B cell (primary cell): ENCODE measurements around the gene LPIN2. TPM values are rescaled to one million over a fixed set of nuclear protein-coding genes. Genes with fewer than 3 reads are reported as not detected.

Experiments
- ATAC-seq: fragments of 200-7000 bp; cut with Tn5 transposase; one replicate; pipeline ENCODE4 v1.10.0; 2021; ENCODE audit warnings: low read depth, mild to moderate bottlenecking, moderate number of reproducible peaks, moderate library complexity
- CTCF ChIA-PET: fragments of 350-600 bp; sonication (Branson Sonifier 250); formaldehyde crosslinking; loops from one replicate; lab custom pipeline; 2021; ENCODE audit warnings: antibody characterized with exemption, inconsistent platforms; lab: Charles Lee
- POLR2A ChIA-PET: fragments of 350-600 bp; sonication (Branson Sonifier 250); formaldehyde crosslinking; loops from one replicate; lab custom pipeline; 2021; ENCODE audit warnings: antibody characterized with exemption; lab: Charles Lee
- DNase-seq: peaks from one replicate; pipeline ENCODE4 v3.0.0; 2013
- H2AFZ ChIP-seq: 2 replicates; pipeline ENCODE4 v1.6.1; 2012; ENCODE audit warnings: mild to moderate bottlenecking, low read depth, low read length; ENCODE audit not compliant: insufficient read depth, poor library complexity, severe bottlenecking
- H3K27ac ChIP-seq, 2 donors: 1 replicate in 1 of 2; 2 replicates in 1 of 2; pipeline ENCODE4 v1.5.1; 2012 to 2013; ENCODE audit warnings: low read length in 2 of 2, mild to moderate bottlenecking in 2 of 2, moderate library complexity in 1 of 2
- H3K27me3 ChIP-seq, 4 experiments: fragments of 200-600 bp in 1 of 4; sonication (generic) in 1 of 4; replicated peaks in 1 of 4; 1 replicate in 2 of 4; 2 replicates in 2 of 4; pipeline versions ENCODE4 v1.6.1 to v1.7.0; 2013 to 2016; ENCODE audit warnings: low read length in 3 of 4, mild to moderate bottlenecking in 2 of 4, mixed read lengths in 1 of 4, moderate library complexity in 1 of 4; ENCODE audit not compliant: insufficient read depth in 4 of 4, control insufficient read depth in 3 of 4; ENCODE audit errors: control extremely low read depth in 1 of 4
- H3K36me3 ChIP-seq, 2 experiments: replicated peaks in 1 of 2; 1 replicate in 1 of 2; 2 replicates in 1 of 2; pipeline versions ENCODE4 v1.6.1 to v1.7.1; 2013; ENCODE audit warnings: low read length in 1 of 2; ENCODE audit not compliant: insufficient read depth in 2 of 2, control insufficient read depth in 1 of 2; ENCODE audit errors: control extremely low read depth in 1 of 2, extremely low read depth in 1 of 2
- H3K4me1 ChIP-seq, 2 donors: fragments of 200-600 bp in 1 of 2; sonication (generic) in 1 of 2; 1 replicate in 1 of 2; 2 replicates in 1 of 2; pipeline versions ENCODE4 v1.5.1 to v1.6.1; 2013 to 2017; ENCODE audit warnings: low read length in 2 of 2; ENCODE audit not compliant: control insufficient read depth in 2 of 2, insufficient read depth in 2 of 2
- H3K4me2 ChIP-seq: replicated peaks from 2 replicates; pipeline ENCODE3; 2012; ENCODE audit warnings: mild to moderate bottlenecking, low read depth, low read length; ENCODE audit not compliant: poor library complexity, severe bottlenecking
- H3K4me3 ChIP-seq, 5 experiments: fragments of 200-600 bp in 1 of 5; sonication (generic) in 1 of 5; 1 replicate in 3 of 5; 2 replicates in 2 of 5; pipeline versions ENCODE4 v1.5.1 to v1.7.0; 2011 to 2016; ENCODE audit warnings: low read length in 4 of 5, mild to moderate bottlenecking in 4 of 5, low read depth in 2 of 5, control low read depth in 1 of 5, moderate library complexity in 1 of 5; ENCODE audit not compliant: insufficient read depth in 1 of 5; ENCODE audit errors: control extremely low read depth in 1 of 5, extremely low read depth in 1 of 5
- H3K79me2 ChIP-seq: fragments of 200-600 bp; sonication (generic); one replicate; pipeline ENCODE4 v1.6.0; 2016; ENCODE audit warnings: low read length; ENCODE audit not compliant: control insufficient read depth, insufficient read depth
- H3K9ac ChIP-seq: fragments of 200-600 bp; sonication (generic); 2 replicates; pipeline ENCODE4 v1.6.1; 2017; ENCODE audit warnings: mild to moderate bottlenecking, low read length, moderate library complexity
- H3K9me3 ChIP-seq, 3 donors: one replicate each; pipeline versions ENCODE4 v1.6.1 to v1.7.1; 2013; ENCODE audit warnings: low read length in 2 of 3; ENCODE audit not compliant: control insufficient read depth in 2 of 3, insufficient read depth in 1 of 3; ENCODE audit errors: control extremely low read depth in 1 of 3
- H4K20me1 ChIP-seq: 2 replicates; pipeline ENCODE4 v1.6.0; 2012; ENCODE audit warnings: mild to moderate bottlenecking, low read length; ENCODE audit not compliant: insufficient read depth, control insufficient read depth, poor library complexity, severe bottlenecking
- H3K27ac Mint-ChIP-seq: one replicate; pipeline ENCODE4 v1.8.0; 2021; ENCODE audit warnings: mixed read lengths
- H3K27me3 Mint-ChIP-seq: one replicate; pipeline ENCODE4 v1.8.0; 2021; ENCODE audit warnings: mixed read lengths
- H3K4me1 Mint-ChIP-seq: one replicate; pipeline ENCODE4 v1.8.0; 2021; ENCODE audit warnings: mixed read lengths
- H3K4me3 Mint-ChIP-seq: one replicate; pipeline ENCODE4 v1.8.0; 2021; ENCODE audit warnings: mixed read lengths
- H3K9me3 Mint-ChIP-seq: one replicate; pipeline ENCODE4 v1.8.0; 2022; ENCODE audit warnings: mixed read lengths; ENCODE audit not compliant: insufficient read depth
- EZH2 ChIP-seq: IDR thresholded peaks from 2 replicates; pipeline ENCODE4 v1.6.1; 2012; ENCODE audit warnings: borderline replicate concordance, low read depth, mild to moderate bottlenecking, moderate library complexity, low read length; ENCODE audit not compliant: insufficient read depth, poor library complexity, severe bottlenecking
- WGBS: methylation state at CpG from one replicate; pipeline ENCODE4 v1.1.5; 2013; ENCODE audit warnings: missing lambda C conversion rate; ENCODE audit not compliant: insufficient coverage; 5-methylcytosine and 5-hydroxymethylcytosine counted together
- intact Hi-C: fragments of 100-400 bp; cut with micrococcal nuclease; formaldehyde crosslinking; loops from one replicate; pipeline ENCODE4 v1.10.0; 2022
- polyA plus RNA-seq: library from polyadenylated mRNA; depleted of rRNA; stranded (reverse); fragments of >200 nt; gene quantifications from 2 replicates; pipeline ENCODE4 v1.2.3, GENCODE V29; 2012
- total RNA-seq, 2 donors: library from RNA; stranded (reverse); fragments of 120-200 nt in 1 of 2; gene quantifications; 1 replicate in 1 of 2; 2 replicates in 1 of 2; pipeline versions ENCODE4 v1.2.3 to v1.2.4, GENCODE V29; 2013 to 2022
- TF ChIP-seq, protein P1 (sequence below): fragments of 200-600 bp; IDR thresholded peaks from one replicate; pipeline ENCODE4 v1.8.0; 2022; ENCODE audit warnings: antibody characterized with exemption, mild to moderate bottlenecking

The LPIN2 gene
- total and polyA plus RNA-seq, 2 donors (not counting 1 experiment from before 2014, with no cell fraction given), result 8.0 to 31.0 TPM

DNA sequence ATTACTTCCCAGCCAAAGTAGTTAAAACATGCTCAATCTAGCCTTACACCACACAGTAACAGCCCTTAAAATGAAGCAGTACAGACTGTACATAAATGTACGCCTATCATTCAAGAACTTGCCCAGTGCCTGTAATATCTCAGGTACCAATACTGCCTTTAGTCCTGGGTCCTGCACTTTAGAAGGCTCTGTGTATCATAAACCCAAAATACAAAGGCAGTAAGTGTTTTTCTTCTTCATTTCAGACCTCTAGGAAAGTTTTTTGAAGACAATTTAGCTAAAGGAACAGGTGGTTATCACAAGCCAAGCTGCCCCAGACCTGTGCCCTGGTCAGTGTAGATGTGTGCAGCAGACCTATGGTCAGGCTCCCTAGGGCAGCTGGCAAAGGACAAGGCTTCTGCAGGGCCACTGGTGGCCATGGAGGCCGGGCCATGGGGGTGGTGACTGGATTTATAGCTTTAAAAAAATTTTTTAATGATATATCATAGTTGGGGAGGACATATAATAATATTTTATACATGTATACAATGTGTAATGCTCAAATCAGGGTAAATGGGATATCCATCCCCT lies 18.8 kb downstream of the LPIN2 start:
- intact Hi-C loops, result loop anchor here (1.0 to 5.0 kb wide), 5 partner anchors 69 to 673 kb away; no protein-coding TSS in a partner anchor
- Histone ChIP-seq H3K9ac (no peak overlapping the region), H3K4me2 (no peak overlapping the region), H4K20me1 (no peaks in the 10 kb centered on the region), H3K36me3 (no peaks in the 10 kb centered on the region), H3K79me2 (peaks cover 76% of the 10 kb centered on the region), H2AFZ (no peak overlapping the region), H3K27me3 (no peaks in the 10 kb centered on the region), H3K27ac (no peak overlapping the region), H3K9me3 (peaks cover 0 to 4% (median 0%) of the 10 kb centered on the region in 3 donors), H3K4me3 (no peak overlapping the region), H3K4me1 (peaks cover 9 to 14% of the 10 kb centered on the region in 2 donors)
- Mint-ChIP-seq H3K4me1 (peaks cover 36% of the 10 kb centered on the region), H3K9me3 (no peaks in the 10 kb centered on the region), H3K27ac (no peak overlapping the region), H3K27me3 (no peaks in the 10 kb centered on the region), H3K4me3 (no peak overlapping the region)
- 100% methylated on average over 1 of the region's 2 CpGs for WGBS
- ATAC-seq (no peak), DNase-seq (no peak)
- no peak for TF ChIP-seq EZH2
- TF ChIP-seq, protein P1, sequence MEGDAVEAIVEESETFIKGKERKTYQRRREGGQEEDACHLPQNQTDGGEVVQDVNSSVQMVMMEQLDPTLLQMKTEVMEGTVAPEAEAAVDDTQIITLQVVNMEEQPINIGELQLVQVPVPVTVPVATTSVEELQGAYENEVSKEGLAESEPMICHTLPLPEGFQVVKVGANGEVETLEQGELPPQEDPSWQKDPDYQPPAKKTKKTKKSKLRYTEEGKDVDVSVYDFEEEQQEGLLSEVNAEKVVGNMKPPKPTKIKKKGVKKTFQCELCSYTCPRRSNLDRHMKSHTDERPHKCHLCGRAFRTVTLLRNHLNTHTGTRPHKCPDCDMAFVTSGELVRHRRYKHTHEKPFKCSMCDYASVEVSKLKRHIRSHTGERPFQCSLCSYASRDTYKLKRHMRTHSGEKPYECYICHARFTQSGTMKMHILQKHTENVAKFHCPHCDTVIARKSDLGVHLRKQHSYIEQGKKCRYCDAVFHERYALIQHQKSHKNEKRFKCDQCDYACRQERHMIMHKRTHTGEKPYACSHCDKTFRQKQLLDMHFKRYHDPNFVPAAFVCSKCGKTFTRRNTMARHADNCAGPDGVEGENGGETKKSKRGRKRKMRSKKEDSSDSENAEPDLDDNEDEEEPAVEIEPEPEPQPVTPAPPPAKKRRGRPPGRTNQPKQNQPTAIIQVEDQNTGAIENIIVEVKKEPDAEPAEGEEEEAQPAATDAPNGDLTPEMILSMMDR, result no peak
- ChIA-PET CTCF (interaction anchor here (0.7 to 5.5 kb wide), 55 partner anchors 9 to 672 kb away, joined by 3 to 155 read pairs (median 5); partner anchors contain the start of gene MYL12A), POLR2A (interaction anchor here (0.6 to 3.1 kb wide), 5 partner anchors 9 to 600 kb away, joined by 3 to 16 read pairs (median 4); partner anchors contain the start of gene MYL12A)
